Trophoblast cell (in vitro differentiated cells and primary cell): ENCODE results near the gene ZC3H12C.

Experiments used
- DNase-seq, 2 donors: peaks; one replicate each; pipeline ENCODE4 v3.0.0-alpha.2; 2016
- H2AFZ ChIP-seq: 2 replicates; pipeline ENCODE4 v1.6.1; 2013; ENCODE audit warnings: low read length, moderate library complexity, mild to moderate bottlenecking; ENCODE audit not compliant: insufficient read depth, poor library complexity
- H2AK5ac ChIP-seq: 2 replicates; pipeline ENCODE4 v1.6.1; 2013; ENCODE audit warnings: mild to moderate bottlenecking, low read length
- H2BK120ac ChIP-seq: 2 replicates; pipeline ENCODE4 v1.6.1; 2013; ENCODE audit warnings: low read length, mild to moderate bottlenecking, moderate library complexity; ENCODE audit not compliant: insufficient read depth, poor library complexity
- H2BK12ac ChIP-seq: 2 replicates; pipeline ENCODE4 v1.6.1; 2013; ENCODE audit warnings: mild to moderate bottlenecking, low read length, moderate library complexity
- H2BK5ac ChIP-seq: 2 replicates; pipeline ENCODE4 v1.6.1; 2013; ENCODE audit warnings: low read length, low read depth, moderate library complexity, mild to moderate bottlenecking; ENCODE audit not compliant: poor library complexity
- H3K14ac ChIP-seq: 2 replicates; pipeline ENCODE4 v1.6.1; 2013; ENCODE audit warnings: mild to moderate bottlenecking, low read length
- H3K18ac ChIP-seq: 2 replicates; pipeline ENCODE4 v1.6.1; 2013; ENCODE audit warnings: mild to moderate bottlenecking, low read length
- H3K23ac ChIP-seq: 2 replicates; pipeline ENCODE4 v1.6.1; 2013; ENCODE audit warnings: low read length
- H3K27ac ChIP-seq: 2 replicates; pipeline ENCODE4 v1.5.1; 2013; ENCODE audit warnings: low read depth, mild to moderate bottlenecking, inconsistent platforms, low read length, moderate library complexity
- H3K27me3 ChIP-seq: 2 replicates; pipeline ENCODE4 v1.6.1; 2013; ENCODE audit warnings: inconsistent platforms, mild to moderate bottlenecking, low read length, moderate library complexity; ENCODE audit not compliant: insufficient read depth
- H3K36me3 ChIP-seq, 2 experiments: 1 replicate in 1 of 2; 2 replicates in 1 of 2; pipeline ENCODE4 v1.6.1; 2013; ENCODE audit warnings: low read length in 2 of 2, mild to moderate bottlenecking in 2 of 2, moderate library complexity in 1 of 2; ENCODE audit not compliant: insufficient read depth in 2 of 2, control insufficient read depth in 1 of 2
- H3K4ac ChIP-seq: 2 replicates; pipeline ENCODE4 v1.6.1; 2013; ENCODE audit warnings: low read depth, mild to moderate bottlenecking, low read length, moderate library complexity
- H3K4me1 ChIP-seq, 2 experiments: 1 replicate in 1 of 2; 2 replicates in 1 of 2; pipeline ENCODE4 v1.6.1; 2013; ENCODE audit warnings: low read length in 2 of 2, mild to moderate bottlenecking in 2 of 2, moderate library complexity in 1 of 2; ENCODE audit not compliant: insufficient read depth in 2 of 2, control insufficient read depth in 1 of 2
- H3K4me2 ChIP-seq: 2 replicates; pipeline ENCODE4 v1.6.1; 2013; ENCODE audit warnings: inconsistent platforms, mild to moderate bottlenecking, low read length, moderate library complexity
- H3K4me3 ChIP-seq: 2 replicates; pipeline ENCODE4 v1.5.1; 2013; ENCODE audit warnings: mild to moderate bottlenecking, low read depth, low read length, inconsistent platforms
- H3K79me1 ChIP-seq: one replicate; pipeline ENCODE4 v1.6.1; 2013; ENCODE audit warnings: low read length
- H3K79me2 ChIP-seq: 2 replicates; pipeline ENCODE4 v1.6.1; 2013; ENCODE audit warnings: low read length, mild to moderate bottlenecking; ENCODE audit not compliant: control insufficient read depth, insufficient read depth, poor library complexity
- H3K9ac ChIP-seq: 2 replicates; pipeline ENCODE4 v1.6.1; 2013; ENCODE audit warnings: mild to moderate bottlenecking, low read length
- H3K9me3 ChIP-seq: 2 replicates; pipeline ENCODE4 v1.6.1; 2013; ENCODE audit warnings: low read depth, mild to moderate bottlenecking, control low read depth, inconsistent platforms, low read length; ENCODE audit not compliant: insufficient read depth
- H4K12ac ChIP-seq: 2 replicates; pipeline ENCODE4 v1.6.1; 2013; ENCODE audit warnings: low read depth, mild to moderate bottlenecking, low read length, moderate library complexity
- H4K8ac ChIP-seq: 2 replicates; pipeline ENCODE4 v1.6.1; 2013; ENCODE audit warnings: low read depth, mild to moderate bottlenecking, low read length, moderate library complexity
- H4K91ac ChIP-seq: one replicate; pipeline ENCODE4 v1.6.1; 2013; ENCODE audit warnings: low read depth, mild to moderate bottlenecking, low read length, moderate library complexity
- WGBS: extraction: QIAGEN DNeasy Blood & Tissue Kit; methylation state at CpG from one replicate; pipeline ENCODE4 v1.1.7; 2013; ENCODE audit warnings: missing lambda C conversion rate; ENCODE audit not compliant: insufficient read length, insufficient coverage; ENCODE audit errors: extremely low coverage; 5-methylcytosine and 5-hydroxymethylcytosine counted together

ZC3H12C gene

DNA sequence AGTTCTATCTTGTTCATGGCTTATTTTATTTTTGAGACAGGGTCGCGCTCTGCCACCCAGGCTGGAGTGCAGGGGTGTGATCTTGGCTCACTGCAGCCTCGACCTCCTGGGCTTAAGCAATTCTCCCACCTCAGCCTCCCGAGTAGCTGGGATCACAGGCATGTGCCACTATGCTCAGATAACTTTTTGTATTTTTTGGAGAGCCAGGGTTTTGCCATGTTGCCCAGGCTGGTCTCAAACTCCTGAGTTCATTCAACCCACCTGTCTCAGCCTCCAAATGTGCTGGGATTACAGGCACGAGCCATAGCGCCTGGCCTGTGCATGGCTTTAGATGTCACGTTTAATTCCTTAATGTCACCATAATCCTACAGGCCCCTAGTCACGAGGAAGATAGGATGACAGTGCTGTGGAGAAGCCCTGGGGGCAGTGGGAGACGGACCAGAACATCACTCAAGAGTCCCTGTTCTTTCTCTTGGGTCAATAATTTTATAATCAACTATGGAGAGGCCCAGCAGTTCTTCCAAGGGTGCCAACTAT, 103.8 kb downstream of the ZC3H12C start:
- no peak overlapping the region for H3K18ac ChIP-seq
- WGBS = no CpG with 5 or more reads among the region's 9 CpGs
- H4K8ac ChIP-seq = no peak overlapping the region

DNA sequence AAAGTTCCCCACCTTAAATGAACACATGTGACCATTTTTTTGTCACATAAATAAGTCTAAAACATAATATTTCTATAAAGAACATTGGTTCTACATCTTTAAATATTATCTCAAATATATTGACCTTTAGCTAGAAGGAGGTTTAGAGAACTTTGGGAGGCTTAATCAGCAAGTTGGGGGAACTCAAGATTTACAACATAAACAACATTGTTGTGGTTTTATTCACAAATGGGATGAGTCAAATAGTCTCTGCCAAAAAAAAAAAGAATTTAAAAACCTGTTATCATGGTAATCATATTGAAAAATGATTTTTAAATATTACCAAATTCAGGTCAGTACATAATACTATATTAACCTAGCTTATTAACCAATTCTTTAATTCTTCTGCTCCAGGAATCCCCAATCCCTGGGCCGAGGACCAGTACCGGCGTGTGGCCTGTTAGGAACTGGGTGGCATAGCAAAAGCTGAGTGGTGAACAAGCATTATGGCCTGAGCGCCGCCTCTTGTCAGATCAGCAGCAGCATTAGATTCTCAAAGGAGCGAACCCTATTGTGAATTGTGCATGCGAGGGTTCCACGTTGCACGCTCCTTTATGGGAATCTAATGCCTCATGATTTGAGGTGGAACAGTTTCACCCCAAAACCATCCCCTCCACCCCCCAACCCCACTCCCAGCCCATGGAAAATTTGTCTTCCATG, 105.0 kb downstream of the ZC3H12C start:
- no peak overlapping the region for H3K23ac ChIP-seq
- H3K18ac ChIP-seq = no peak overlapping the region
- DNase-seq = no peak
- H2AK5ac ChIP-seq = no peak overlapping the region
- H2BK5ac ChIP-seq = no peak overlapping the region
- no peak overlapping the region for H3K4me3 ChIP-seq
- H3K9ac ChIP-seq = no peak overlapping the region
- no peak overlapping the region for H3K27ac ChIP-seq
- no peak overlapping the region for H4K91ac ChIP-seq
- no peaks in the 10 kb centered on the region for H3K27me3 ChIP-seq
- H2AFZ ChIP-seq = no peak overlapping the region
- H3K36me3 ChIP-seq = peaks cover 2 to 9% of the 10 kb centered on the region in 2 experiments
- H3K4me2 ChIP-seq = no peak overlapping the region
- H3K9me3 ChIP-seq = no peaks in the 10 kb centered on the region
- H4K12ac ChIP-seq = no peak overlapping the region
- no peak overlapping the region for H3K4ac ChIP-seq
- peaks cover 9 to 16% of the 10 kb centered on the region in 2 experiments for H3K4me1 ChIP-seq
- no peak overlapping the region for H2BK120ac ChIP-seq
- WGBS = no CpG with 5 or more reads among the region's 9 CpGs
- peaks cover 2% of the 10 kb centered on the region for H3K79me1 ChIP-seq
- H2BK12ac ChIP-seq = no peak overlapping the region
- H4K8ac ChIP-seq = no peak overlapping the region
- no peak overlapping the region for H3K14ac ChIP-seq
- no peaks in the 10 kb centered on the region for H3K79me2 ChIP-seq

More for the DNA sequence above, 103.8 kb downstream of the ZC3H12C start:
- peak overlapping the region; percentile 10 for H4K91ac ChIP-seq
- H2BK5ac ChIP-seq = no peak overlapping the region
- H3K36me3 ChIP-seq = peaks cover 2 to 9% of the 10 kb centered on the region in 2 experiments
- H3K79me2 ChIP-seq = no peaks in the 10 kb centered on the region
- no peak overlapping the region for H2BK120ac ChIP-seq
- no peak overlapping the region for H3K4me2 ChIP-seq
- no peak overlapping the region for H4K12ac ChIP-seq
- no peak for DNase-seq
- H3K4me3 ChIP-seq = no peak overlapping the region
- no peak overlapping the region for H3K14ac ChIP-seq
- H3K79me1 ChIP-seq = peaks cover 2% of the 10 kb centered on the region
- no peak overlapping the region for H2AFZ ChIP-seq
- H3K4me1 ChIP-seq = peaks cover 9 to 16% of the 10 kb centered on the region in 2 experiments
- peak overlapping the region; percentile 44 for H3K27ac ChIP-seq
- no peaks in the 10 kb centered on the region for H3K27me3 ChIP-seq
- no peak overlapping the region for H2AK5ac ChIP-seq
- no peak overlapping the region for H3K23ac ChIP-seq
- no peaks in the 10 kb centered on the region for H3K9me3 ChIP-seq
- H2BK12ac ChIP-seq = peak overlapping the region; percentile 81
- H3K9ac ChIP-seq = no peak overlapping the region
- no peak overlapping the region for H3K4ac ChIP-seq

DNA sequence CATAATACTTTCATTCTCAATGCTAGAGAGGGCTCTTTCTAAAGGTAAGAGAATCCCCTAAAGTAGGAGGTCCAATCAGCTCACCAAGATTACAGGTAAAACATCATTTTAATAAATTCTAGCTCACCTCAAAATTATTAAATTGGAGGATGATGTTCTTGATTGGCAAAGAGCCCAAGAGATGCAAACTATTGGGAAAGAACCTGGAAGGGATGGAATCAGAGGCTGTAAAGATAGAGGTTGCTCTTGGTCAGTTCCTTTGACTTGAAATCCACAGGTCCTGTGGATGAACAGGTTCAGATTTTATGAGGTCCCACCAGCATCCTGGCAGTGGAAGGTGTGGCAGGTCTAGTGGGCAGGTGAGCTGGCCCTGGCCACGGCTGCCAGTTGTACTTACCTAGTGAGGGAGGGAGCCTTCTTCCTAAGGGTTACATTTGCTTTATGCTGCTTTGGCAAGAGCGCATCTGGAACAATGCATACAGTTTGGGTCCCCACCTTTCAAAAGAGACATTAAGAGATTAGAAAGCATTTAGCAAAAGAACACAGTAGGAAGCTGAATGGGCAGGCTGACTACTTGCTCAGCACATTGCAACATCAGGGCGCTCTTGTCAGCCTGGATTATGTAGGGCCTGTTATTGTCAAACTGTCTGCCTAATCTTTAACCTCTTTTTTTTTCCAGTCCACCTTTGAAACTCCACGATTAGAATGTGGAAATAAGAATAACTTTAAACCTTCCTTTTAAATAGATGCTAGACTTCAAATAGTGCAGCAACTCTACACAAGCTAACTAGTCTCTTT, 106.2 kb downstream of the ZC3H12C start:
- no peaks in the 10 kb centered on the region for H3K27me3 ChIP-seq
- no peak overlapping the region for H3K14ac ChIP-seq
- H2AK5ac ChIP-seq = no peak overlapping the region
- no CpG with 5 or more reads among the region's 4 CpGs for WGBS
- no peak overlapping the region for H4K8ac ChIP-seq
- H3K79me2 ChIP-seq = no peaks in the 10 kb centered on the region
- no peak overlapping the region for H3K9ac ChIP-seq
- no peak overlapping the region for H2AFZ ChIP-seq
- H4K91ac ChIP-seq = no peak overlapping the region
- peaks cover 2% of the 10 kb centered on the region for H3K79me1 ChIP-seq
- no peak overlapping the region for H3K4me2 ChIP-seq
- H3K4me3 ChIP-seq = no peak overlapping the region
- H3K9me3 ChIP-seq = no peaks in the 10 kb centered on the region
- no peak overlapping the region for H2BK120ac ChIP-seq
- no peak overlapping the region for H4K12ac ChIP-seq
- no peak overlapping the region for H3K18ac ChIP-seq
- H2BK12ac ChIP-seq = no peak overlapping the region
- H3K36me3 ChIP-seq = peaks cover 2 to 9% of the 10 kb centered on the region in 2 experiments
- no peak overlapping the region for H3K23ac ChIP-seq
- no peak overlapping the region for H3K27ac ChIP-seq
- H2BK5ac ChIP-seq = no peak overlapping the region
- no peak for DNase-seq
- no peak overlapping the region for H3K4ac ChIP-seq
- peaks cover 9 to 16% of the 10 kb centered on the region in 2 experiments for H3K4me1 ChIP-seq

DNA sequence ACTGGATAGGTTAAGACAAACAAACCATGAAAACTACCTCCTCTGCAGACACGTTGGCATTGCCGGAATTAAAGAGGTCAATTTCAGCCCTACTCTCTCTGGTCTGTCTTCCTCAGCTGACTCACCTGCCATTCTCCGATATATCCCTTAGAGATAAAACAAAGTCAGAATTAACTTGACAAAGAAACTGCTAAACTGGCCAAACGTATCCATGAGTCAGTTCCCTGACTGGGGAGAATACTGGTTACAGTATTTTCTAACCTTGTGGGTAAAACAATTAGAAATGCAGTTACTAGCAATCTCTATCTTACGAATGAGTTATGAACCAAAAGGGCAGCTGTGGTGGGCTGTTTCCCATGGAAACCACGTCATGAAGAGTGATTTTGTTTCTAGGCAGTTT, 107.0 kb downstream of the ZC3H12C start:
- Histone ChIP-seq H3K27ac (no peak overlapping the region), H3K9ac (no peak overlapping the region), H4K8ac (no peak overlapping the region), H3K4me1 (peaks cover 9 to 16% of the 10 kb centered on the region in 2 experiments), H3K4ac (no peak overlapping the region), H3K18ac (no peak overlapping the region), H2BK12ac (no peak overlapping the region), H3K79me1 (peaks cover 2% of the 10 kb centered on the region), H3K36me3 (peaks cover 2 to 9% of the 10 kb centered on the region in 2 experiments), H4K12ac (no peak overlapping the region), H2AFZ (no peak overlapping the region), H2AK5ac (no peak overlapping the region), H3K23ac (no peak overlapping the region), H2BK5ac (no peak overlapping the region), H3K4me3 (no peak overlapping the region), H3K14ac (no peak overlapping the region), H4K91ac (no peak overlapping the region), H3K27me3 (no peaks in the 10 kb centered on the region), H2BK120ac (no peak overlapping the region), H3K4me2 (no peak overlapping the region), H3K79me2 (no peaks in the 10 kb centered on the region), H3K9me3 (no peaks in the 10 kb centered on the region)
- no CpG with 5 or more reads among the region's 6 CpGs for WGBS
- no peak for DNase-seq
